H7 (cell line): ENCODE measurements around the gene C2orf92. TPM values are rescaled to one million over a fixed set of nuclear protein-coding genes. Genes with fewer than 3 reads are reported as not detected.
A peak's percentile ranks its signal among the peaks of the same experiment; 100 is the strongest.

Experiments used
- DNase-seq: peaks from one replicate; pipeline ENCODE4 v3.0.0; 2012
- H3K27me3 ChIP-seq: 2 replicates; pipeline ENCODE4 v1.6.0; 2011; ENCODE audit warnings: mild to moderate bottlenecking, low read length; ENCODE audit not compliant: control insufficient read depth, insufficient read depth
- H3K36me3 ChIP-seq: replicated peaks from 2 replicates; pipeline ENCODE4 v1.5.1; 2011; ENCODE audit warnings: low read length; ENCODE audit not compliant: control insufficient read depth, insufficient read depth
- H3K4me3 ChIP-seq: 2 replicates; pipeline ENCODE4 v1.5.1; 2011; ENCODE audit warnings: low read depth, mild to moderate bottlenecking, control low read depth, low read length, moderate library complexity; ENCODE audit not compliant: insufficient read depth
- total RNA-seq: library from RNA; depleted of rRNA; stranded (reverse); fragments of >200 nt; shearing (Covaris generic); gene quantifications from 2 replicates; pipeline ENCODE4 v1.2.3, GENCODE V29; 2014; rRNA removed

C2orf92 gene
- total RNA-seq, 1 experiment from 2014 or later = 2.5 TPM

DNA sequence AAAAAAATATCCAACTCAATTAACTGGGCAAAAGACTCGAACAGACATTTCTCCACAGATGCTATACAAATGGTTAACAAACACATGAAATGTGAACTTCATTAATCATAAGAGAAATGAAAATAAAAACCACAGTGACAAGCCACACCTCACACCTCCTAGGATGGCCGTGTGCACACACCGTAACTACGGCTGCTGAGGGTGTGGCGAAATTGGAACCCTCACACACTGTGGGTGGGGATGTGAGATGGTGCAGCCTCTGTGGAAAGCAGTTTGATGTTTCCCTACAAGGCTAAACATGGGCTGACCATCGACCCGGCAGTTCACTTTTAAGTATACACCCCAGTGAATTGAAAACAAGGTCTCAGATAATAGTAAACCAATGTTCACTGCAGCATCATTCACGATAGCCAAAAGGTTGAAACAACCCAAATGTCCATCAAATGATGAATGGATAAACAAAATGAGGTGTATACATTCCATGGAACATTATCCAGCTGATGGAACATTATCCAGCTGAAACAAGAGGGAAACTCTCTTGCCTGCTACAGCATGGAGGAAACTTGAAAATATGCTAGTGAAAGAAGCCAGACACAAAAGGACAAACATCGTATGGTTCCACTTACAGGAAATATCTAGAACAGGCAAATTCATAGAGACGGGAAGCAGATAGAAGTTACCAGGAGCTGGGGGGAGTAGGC lies 76.1 kb downstream of the C2orf92 start:
- Histone ChIP-seq H3K27me3 (no peaks in the 10 kb centered on the region), H3K4me3 (no peak overlapping the region), H3K36me3 (no peaks in the 10 kb centered on the region)
- DNase-seq = no peak

DNA sequence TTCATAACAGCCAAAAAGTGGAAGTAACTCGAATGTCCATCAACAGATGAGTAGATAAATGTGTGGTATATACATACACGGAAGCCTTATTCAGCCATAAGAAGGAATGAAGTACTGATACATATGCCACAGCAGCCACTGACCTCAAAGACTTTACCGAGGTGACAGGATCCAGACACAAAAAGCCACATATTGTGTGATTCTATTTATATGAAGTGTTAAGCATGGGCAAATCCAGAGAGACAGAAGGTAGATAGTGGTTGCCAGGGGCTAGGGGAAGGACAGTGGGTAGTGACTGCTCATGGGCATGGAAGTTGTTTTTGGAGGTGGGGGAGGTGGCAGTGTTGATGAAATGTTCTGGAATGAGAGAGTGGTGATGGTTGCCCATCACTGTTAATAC lies 77.8 kb downstream of the C2orf92 start:
- no peak overlapping the region for H3K4me3 ChIP-seq
- DNase-seq = no peak
- H3K36me3 ChIP-seq = no peaks in the 10 kb centered on the region

DNA sequence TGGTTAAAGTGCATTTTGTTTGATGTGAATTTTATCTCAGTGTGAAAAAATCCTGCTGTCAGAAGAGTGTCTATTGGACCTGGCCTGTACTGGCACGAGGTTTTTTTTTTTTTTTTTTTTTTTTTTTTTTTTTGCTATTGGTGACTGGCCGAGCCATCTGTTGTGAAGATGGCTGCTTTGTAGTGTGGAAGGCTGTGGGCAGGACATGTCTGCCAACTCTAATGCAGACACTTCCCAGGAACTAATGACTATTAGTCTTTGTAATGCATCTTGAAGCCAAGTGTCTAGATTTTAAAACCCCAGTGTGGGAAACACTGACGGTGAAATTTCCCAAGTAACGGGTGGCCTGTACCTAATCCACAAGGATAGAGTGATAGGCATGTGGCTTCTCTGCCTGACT lies 78.2 kb downstream of the C2orf92 start:
- no peak for DNase-seq
- no peak overlapping the region for H3K4me3 ChIP-seq
- no peaks in the 10 kb centered on the region for H3K27me3 ChIP-seq
- no peaks in the 10 kb centered on the region for H3K36me3 ChIP-seq

More for the DNA sequence above, 77.8 kb downstream of the C2orf92 start:
- H3K27me3 ChIP-seq = no peaks in the 10 kb centered on the region

DNA sequence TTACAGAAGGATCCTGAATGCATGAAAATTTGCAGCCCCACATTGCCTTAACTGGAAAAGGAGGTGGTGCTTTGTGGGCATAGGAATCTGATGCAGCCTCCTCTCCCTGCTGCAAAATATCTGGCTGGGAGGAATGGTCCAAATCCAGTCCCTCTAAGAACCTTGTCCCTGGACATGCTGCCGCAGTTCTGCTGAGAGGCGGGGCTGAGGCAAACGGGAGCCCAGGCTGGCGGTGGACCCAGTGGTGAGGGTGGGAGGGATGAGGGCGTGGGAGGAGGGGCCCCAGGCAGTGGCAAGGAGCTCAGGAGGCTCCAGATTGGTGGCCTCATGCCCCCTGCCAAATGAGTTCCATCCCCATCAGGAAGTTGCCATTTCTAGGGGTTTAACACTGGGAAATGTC lies 80.1 kb downstream of the C2orf92 start:
- DNase-seq = peak; percentile 70
- H3K36me3 ChIP-seq = no peaks in the 10 kb centered on the region
- H3K4me3 ChIP-seq = no peak overlapping the region

DNA sequence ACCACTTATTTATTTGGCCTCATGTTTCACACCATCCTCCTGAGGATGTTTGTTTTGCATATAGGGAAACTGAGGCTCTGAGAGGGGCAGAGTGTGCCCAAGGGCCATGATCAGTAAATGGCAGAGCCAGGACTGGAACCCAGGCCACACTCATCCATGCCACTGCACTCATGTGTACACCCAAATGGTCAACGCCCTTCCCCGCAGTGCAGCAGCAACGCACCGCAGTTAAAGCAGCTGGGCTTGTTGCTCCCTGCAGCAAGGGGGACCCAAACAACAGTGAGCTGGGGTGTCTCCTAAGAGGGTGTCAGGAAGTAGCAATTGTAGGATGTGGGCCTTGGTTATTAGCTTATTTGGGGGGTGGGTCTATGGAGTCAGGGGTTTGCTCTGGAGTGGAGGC lies 80.5 kb downstream of the C2orf92 start:
- H3K36me3 ChIP-seq = no peaks in the 10 kb centered on the region
- DNase-seq = no peak
- H3K4me3 ChIP-seq = no peak overlapping the region
- H3K27me3 ChIP-seq = no peaks in the 10 kb centered on the region

More for the DNA sequence above, 80.1 kb downstream of the C2orf92 start:
- no peaks in the 10 kb centered on the region for H3K27me3 ChIP-seq

DNA sequence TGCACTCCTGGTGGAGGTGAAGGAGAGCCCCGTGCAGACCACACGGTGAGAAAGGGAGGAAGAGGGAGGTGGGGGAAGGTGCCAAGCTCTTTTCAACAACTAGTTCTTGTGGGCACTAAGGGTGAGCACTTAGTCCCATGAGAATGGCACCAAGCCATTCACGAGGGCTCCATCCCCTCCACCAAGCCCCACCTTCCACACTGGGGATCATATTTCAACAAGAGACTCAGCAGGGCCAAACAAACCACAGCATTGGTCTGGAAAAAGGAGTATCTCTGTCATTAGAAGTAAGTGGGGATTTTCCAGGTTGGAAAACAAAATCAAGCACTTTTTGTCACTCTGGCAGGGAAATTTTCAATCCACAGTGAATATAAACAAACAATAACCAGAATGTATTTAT lies 82.2 kb downstream of the C2orf92 start:
- Histone ChIP-seq H3K4me3 (no peak overlapping the region), H3K27me3 (no peaks in the 10 kb centered on the region), H3K36me3 (peaks cover 2% of the 10 kb centered on the region)
- peak; percentile 60 for DNase-seq

Other genes starting within 250 kb of the C2orf92 start
- gene ANKRD36B, start 79.8 kb upstream of the C2orf92 start, total RNA-seq = 3.0 and 6.1 TPM in 2 replicates
- 312 and 347 TPM in 2 replicates for gene COX5B, start 23.7 kb upstream of the C2orf92 start, total RNA-seq
- 49.7 and 58.3 TPM in 2 replicates for gene ACTR1B, start 5.7 kb upstream of the C2orf92 start, total RNA-seq
- gene ZAP70, start 43.9 kb downstream of the C2orf92 start, total RNA-seq = 0.33 and 2.5 TPM in 2 replicates